ENCODE measurements around the gene INPP5A. TPM values are rescaled to one million over a fixed set of nuclear protein-coding genes. Genes with fewer than 3 reads are reported as not detected.

The INPP5A gene
- total RNA-seq, 6 experiments from 2014 or later: 58.9 to 64.6 (median 63.8) TPM

GRCh38 chr10:132511121-132512051, 26.2 kb upstream of the INPP5A start:
- no peaks in the 10 kb centered on the region for H3K27me3 Mint-ChIP-seq (ENCODE audit: insufficient read depth)
- peaks cover 18% of the 10 kb centered on the region for H3K4me1 Mint-ChIP-seq (ENCODE audit: low read depth)
- TF ChIP-seq CTCF (IDR thresholded peaks at IDR 0.05): no peak
- DNase-seq: no peak
- no peak overlapping the region for H3K4me3 Mint-ChIP-seq
- H3K9me3 Mint-ChIP-seq: peaks cover 3% of the 10 kb centered on the region; the same call in 1 of the 2 replicates
- no peak overlapping the region for H3K27ac Mint-ChIP-seq
- H3K36me3 Mint-ChIP-seq (ENCODE audit: low read depth): no peaks in the 10 kb centered on the region

DNA sequence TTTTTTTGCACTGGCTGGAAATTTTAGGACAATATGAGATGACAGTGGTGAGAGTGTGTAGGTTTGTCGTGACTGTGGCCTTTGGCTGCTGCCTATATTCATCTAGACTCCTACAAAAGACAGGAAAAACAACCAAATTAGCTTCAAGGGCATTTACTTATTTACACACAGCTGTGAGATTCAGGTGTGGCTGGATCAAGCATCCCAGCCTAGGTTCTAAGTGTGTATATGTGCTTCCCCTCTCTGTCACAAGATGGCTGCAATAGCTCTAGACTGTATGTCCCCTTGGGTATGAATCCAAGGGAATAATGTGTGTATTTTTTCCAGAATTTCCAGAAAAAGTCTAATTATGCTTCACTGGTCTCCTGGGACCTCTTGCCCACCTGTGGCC, 25.5 kb upstream of the INPP5A start:
- Mint-ChIP-seq H3K9me3 (peaks cover 3% of the 10 kb centered on the region; the same call in 1 of the 2 replicates), H3K4me1 (ENCODE audit: low read depth) (peaks cover 17% of the 10 kb centered on the region), H3K27ac (no peak overlapping the region), H3K27me3 (ENCODE audit: insufficient read depth) (no peaks in the 10 kb centered on the region), H3K36me3 (ENCODE audit: low read depth) (no peaks in the 10 kb centered on the region), H3K4me3 (no peak overlapping the region)
- no peak for DNase-seq
- TF ChIP-seq CTCF (IDR thresholded peaks at IDR 0.05): no peak

DNA sequence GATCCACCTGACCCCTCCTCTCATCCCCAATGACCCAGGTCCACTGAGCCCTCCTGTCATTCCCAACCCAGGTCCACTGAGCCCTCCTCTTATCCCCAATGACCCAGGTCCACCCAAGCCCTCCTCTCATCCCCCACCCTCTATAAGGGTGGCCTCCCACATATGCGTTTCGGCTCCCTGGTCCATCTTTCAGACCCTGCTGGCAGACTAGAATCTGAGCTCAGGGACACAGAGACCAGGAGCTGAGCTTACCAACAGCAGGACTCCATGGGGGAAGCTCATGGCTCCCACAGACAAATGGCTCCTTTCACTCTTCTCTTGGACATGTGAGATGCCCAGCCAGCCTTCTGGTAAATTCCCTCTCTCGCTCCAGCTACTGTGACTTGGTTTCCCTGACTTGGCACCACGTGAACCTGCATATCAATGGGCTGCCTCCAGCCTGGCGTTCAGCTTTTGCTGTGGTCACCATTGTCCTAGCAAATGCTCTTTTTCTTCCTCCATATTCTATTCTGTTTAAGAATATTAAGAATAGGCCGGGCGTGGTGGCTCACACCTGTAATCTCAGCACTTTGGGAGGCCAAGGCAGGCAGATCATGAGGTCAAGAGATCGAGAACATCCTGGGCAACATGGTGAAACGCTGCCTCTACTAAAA, 24.8 kb upstream of the INPP5A start:
- H3K36me3 Mint-ChIP-seq (ENCODE audit: low read depth): no peaks in the 10 kb centered on the region
- no peaks in the 10 kb centered on the region for H3K27me3 Mint-ChIP-seq (ENCODE audit: insufficient read depth)
- peaks cover 21% of the 10 kb centered on the region for H3K4me1 Mint-ChIP-seq (ENCODE audit: low read depth)
- H3K27ac Mint-ChIP-seq: no peak overlapping the region
- peaks cover 3% of the 10 kb centered on the region; the same call in 1 of the 2 replicates for H3K9me3 Mint-ChIP-seq
- TF ChIP-seq CTCF (IDR thresholded peaks at IDR 0.05): no peak
- no peak for DNase-seq
- H3K4me3 Mint-ChIP-seq: no peak overlapping the region

- H3K4me1 Mint-ChIP-seq (ENCODE audit: low read depth): peaks cover 38% of the 10 kb centered on the region
- H3K27ac Mint-ChIP-seq: no peak overlapping the region
- no peaks in the 10 kb centered on the region for H3K36me3 Mint-ChIP-seq (ENCODE audit: low read depth)
- no peak for DNase-seq
- peaks cover 3% of the 10 kb centered on the region; the same call in 1 of the 2 replicates for H3K9me3 Mint-ChIP-seq
- no peak overlapping the region for H3K4me3 Mint-ChIP-seq
- no peak for TF ChIP-seq CTCF (IDR thresholded peaks at IDR 0.05)
- H3K27me3 Mint-ChIP-seq (ENCODE audit: insufficient read depth): no peaks in the 10 kb centered on the region
These were observed 22.6 kb upstream of the INPP5A start for GRCh38 chr10:132514821-132515520.
